Activated CD8-positive, alpha-beta T cell treated with anti-CD3 and anti-CD28 coated beads for 36 hours (primary cell): ENCODE measurements around the gene PRKG1. TPM values are rescaled to one million over a fixed set of nuclear protein-coding genes. Genes with fewer than 3 reads are reported as not detected.

Experiments
- ATAC-seq: fragments of 200-7000 bp; cut with Tn5 transposase; one replicate; pipeline ENCODE4 v1.10.0; 2021; ENCODE audit warnings: mild to moderate bottlenecking, moderate library complexity
- CTCF ChIA-PET: fragments of 350-600 bp; sonication (Branson Sonifier 250); formaldehyde crosslinking; loops from one replicate; lab custom pipeline; 2021; ENCODE audit warnings: antibody characterized with exemption; lab: Charles Lee
- POLR2A ChIA-PET: fragments of 350-600 bp; sonication (Branson Sonifier 250); formaldehyde crosslinking; loops from one replicate; lab custom pipeline; 2021; ENCODE audit warnings: antibody characterized with exemption; lab: Charles Lee
- DNase-seq: peaks from one replicate; pipeline ENCODE4 v3.0.0-alpha.2; 2020
- H3K27ac Mint-ChIP-seq: one replicate; pipeline ENCODE4 v1.8.0; 2021; ENCODE audit warnings: mild to moderate bottlenecking, mixed read lengths
- H3K27me3 Mint-ChIP-seq: one replicate; pipeline ENCODE4 v1.8.0; 2021; ENCODE audit warnings: mixed read lengths
- H3K36me3 Mint-ChIP-seq: one replicate; pipeline ENCODE4 v1.8.0; 2021; ENCODE audit warnings: low read depth, mixed read lengths
- H3K4me1 Mint-ChIP-seq: one replicate; pipeline ENCODE4 v1.8.0; 2021; ENCODE audit warnings: low read depth, mixed read lengths
- H3K4me3 Mint-ChIP-seq: one replicate; pipeline ENCODE4 v1.8.0; 2021; ENCODE audit warnings: mild to moderate bottlenecking, moderate library complexity, mixed read lengths
- H3K9me3 Mint-ChIP-seq: one replicate; pipeline ENCODE4 v1.8.0; 2021; ENCODE audit warnings: mixed read lengths
- intact Hi-C: fragments of 100-400 bp; cut with micrococcal nuclease; formaldehyde crosslinking; loops from one replicate; pipeline ENCODE4 v1.10.0; 2022
- total RNA-seq, 2 experiments: library from RNA; stranded (reverse); gene quantifications; one replicate each; pipeline ENCODE4 v1.2.3, GENCODE V29; 2021
- TF ChIP-seq, protein P1 (sequence below): fragments of 200-600 bp; IDR thresholded peaks from one replicate; pipeline ENCODE4 v1.8.0; 2022; ENCODE audit warnings: antibody characterized with exemption, mild to moderate bottlenecking

Gene PRKG1
- total RNA-seq, 2 experiments from 2014 or later = not detected

DNA sequence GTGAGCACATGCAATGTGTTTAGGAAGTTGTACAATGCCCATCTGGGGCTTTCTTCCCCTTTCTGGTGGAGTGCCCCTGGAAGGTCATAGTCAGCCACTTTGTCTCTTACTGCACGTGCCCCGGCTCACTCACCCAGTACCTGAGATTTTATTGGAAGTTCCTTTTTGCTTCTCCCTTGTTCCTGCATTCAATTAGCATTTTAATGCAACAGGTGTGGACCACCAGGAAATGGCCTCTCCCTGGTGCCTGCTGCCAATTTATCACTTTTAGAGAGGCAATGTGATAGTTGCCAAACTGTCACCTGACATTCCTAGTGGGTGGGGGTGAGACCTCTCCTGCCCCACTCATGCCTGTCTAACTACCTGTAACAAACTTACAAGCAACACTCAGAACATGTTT lies 946.4 kb downstream of the PRKG1 start:
- DNase-seq (no peak), ATAC-seq (no peak)
- Mint-ChIP-seq H3K27me3 (no peaks in the 10 kb centered on the region), H3K36me3 (no peaks in the 10 kb centered on the region), H3K27ac (no peak overlapping the region), H3K4me1 (no peaks in the 10 kb centered on the region), H3K4me3 (no peak overlapping the region), H3K9me3 (peaks cover 5% of the 10 kb centered on the region)
- POLR2A ChIA-PET = no interaction called here
- TF ChIP-seq, protein P1, sequence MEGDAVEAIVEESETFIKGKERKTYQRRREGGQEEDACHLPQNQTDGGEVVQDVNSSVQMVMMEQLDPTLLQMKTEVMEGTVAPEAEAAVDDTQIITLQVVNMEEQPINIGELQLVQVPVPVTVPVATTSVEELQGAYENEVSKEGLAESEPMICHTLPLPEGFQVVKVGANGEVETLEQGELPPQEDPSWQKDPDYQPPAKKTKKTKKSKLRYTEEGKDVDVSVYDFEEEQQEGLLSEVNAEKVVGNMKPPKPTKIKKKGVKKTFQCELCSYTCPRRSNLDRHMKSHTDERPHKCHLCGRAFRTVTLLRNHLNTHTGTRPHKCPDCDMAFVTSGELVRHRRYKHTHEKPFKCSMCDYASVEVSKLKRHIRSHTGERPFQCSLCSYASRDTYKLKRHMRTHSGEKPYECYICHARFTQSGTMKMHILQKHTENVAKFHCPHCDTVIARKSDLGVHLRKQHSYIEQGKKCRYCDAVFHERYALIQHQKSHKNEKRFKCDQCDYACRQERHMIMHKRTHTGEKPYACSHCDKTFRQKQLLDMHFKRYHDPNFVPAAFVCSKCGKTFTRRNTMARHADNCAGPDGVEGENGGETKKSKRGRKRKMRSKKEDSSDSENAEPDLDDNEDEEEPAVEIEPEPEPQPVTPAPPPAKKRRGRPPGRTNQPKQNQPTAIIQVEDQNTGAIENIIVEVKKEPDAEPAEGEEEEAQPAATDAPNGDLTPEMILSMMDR = no peak
- intact Hi-C loops = no loop called here
- CTCF ChIA-PET = no interaction called here

- DNase-seq = no peak
- CTCF ChIA-PET = no interaction called here
- Mint-ChIP-seq H3K27ac (no peak overlapping the region), H3K36me3 (no peaks in the 10 kb centered on the region), H3K4me3 (no peak overlapping the region), H3K4me1 (no peaks in the 10 kb centered on the region), H3K9me3 (peaks cover 3% of the 10 kb centered on the region), H3K27me3 (no peaks in the 10 kb centered on the region)
- POLR2A ChIA-PET = no interaction called here
- TF ChIP-seq, protein P1 = no peak
- no peak for ATAC-seq
- intact Hi-C loops = no loop called here
Measured at GRCh38 chr10:52027055-52027705, 952.9 kb downstream of the PRKG1 start.

GRCh38 chr10:52028523-52028858 lies 954.2 kb downstream of the PRKG1 start:
- H3K36me3 Mint-ChIP-seq = no peaks in the 10 kb centered on the region
- TF ChIP-seq, protein P1 = no peak
- no peak for DNase-seq
- H3K9me3 Mint-ChIP-seq = peaks cover 2% of the 10 kb centered on the region
- no peaks in the 10 kb centered on the region for H3K27me3 Mint-ChIP-seq
- no peak overlapping the region for H3K4me3 Mint-ChIP-seq
- no peaks in the 10 kb centered on the region for H3K4me1 Mint-ChIP-seq
- intact Hi-C loops = no loop called here
- POLR2A ChIA-PET = no interaction called here
- no peak overlapping the region for H3K27ac Mint-ChIP-seq
- no peak for ATAC-seq
- CTCF ChIA-PET = no interaction called here

GRCh38 chr10:52029628-52030027 lies 955.3 kb downstream of the PRKG1 start:
- no peaks in the 10 kb centered on the region for H3K9me3 Mint-ChIP-seq
- intact Hi-C loops = no loop called here
- no peak overlapping the region for H3K27ac Mint-ChIP-seq
- TF ChIP-seq, protein P1 = no peak
- H3K27me3 Mint-ChIP-seq = no peaks in the 10 kb centered on the region
- H3K4me1 Mint-ChIP-seq = no peaks in the 10 kb centered on the region
- no peaks in the 10 kb centered on the region for H3K36me3 Mint-ChIP-seq
- no peak for ATAC-seq
- DNase-seq = no peak
- H3K4me3 Mint-ChIP-seq = no peak overlapping the region
- ChIA-PET CTCF (no interaction called here), POLR2A (no interaction called here)

DNA sequence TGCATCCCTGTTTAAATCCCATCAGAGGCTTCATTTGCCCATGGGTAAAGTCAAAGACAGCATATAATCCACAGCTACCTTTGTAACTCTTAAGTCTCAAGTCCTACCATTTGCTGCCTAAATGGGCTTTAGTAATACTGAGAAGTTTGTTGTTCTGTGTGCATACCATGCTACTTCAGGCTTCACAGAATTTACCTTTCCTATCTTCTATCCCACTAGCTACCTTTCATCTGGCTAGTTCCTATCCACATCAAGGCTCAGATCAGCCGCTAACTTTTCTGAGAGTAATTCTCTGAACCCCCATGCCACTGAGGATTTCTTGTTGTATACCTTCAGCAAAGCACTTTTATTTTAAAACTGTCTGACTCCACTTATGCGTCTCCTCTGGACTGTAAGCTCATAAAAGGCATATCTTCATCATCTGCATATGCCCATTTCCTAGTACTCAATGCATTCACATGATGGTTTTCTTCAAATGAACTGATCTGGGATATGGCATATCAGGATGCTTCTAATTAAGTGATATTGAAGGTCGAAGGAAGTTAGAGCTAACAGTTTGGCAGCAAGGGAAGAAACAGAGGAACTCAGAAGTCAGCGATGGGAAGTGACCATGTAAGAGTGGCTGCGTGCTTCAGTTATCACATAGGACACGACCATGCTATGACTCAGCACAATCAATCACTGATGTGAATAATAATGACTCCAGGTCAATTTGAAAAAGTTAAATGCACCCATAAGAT lies 955.9 kb downstream of the PRKG1 start:
- Mint-ChIP-seq H3K4me1 (no peaks in the 10 kb centered on the region), H3K9me3 (no peaks in the 10 kb centered on the region), H3K36me3 (no peaks in the 10 kb centered on the region), H3K27me3 (no peaks in the 10 kb centered on the region), H3K27ac (no peak overlapping the region), H3K4me3 (no peak overlapping the region)
- ChIA-PET POLR2A (no interaction called here), CTCF (no interaction called here)
- no peak for DNase-seq
- no peak for ATAC-seq
- TF ChIP-seq, protein P1 = no peak
- intact Hi-C loops = no loop called here
